GM21367 (cell line): ENCODE data around the gene CXCL16.
"Not testable (repeated sequence)": the region's sequence is repeated elsewhere in the genome, so short reads cannot be mapped to it uniquely, and the experiment has no call there.

ENCODE experiments used
- ATAC-seq: cut with Tn5 transposase; IDR thresholded peaks from one replicate; pipeline ENCODE4 v1.9.1; 2021; ENCODE audit not compliant: unreplicated experiment

CXCL16 gene

GRCh38 chr17:4701116-4701515 is 38.6 kb downstream of the CXCL16 start:
- ATAC-seq = no peak

GRCh38 chr17:4699401-4700056 is 40.2 kb downstream of the CXCL16 start:
- not testable (repeated sequence) for ATAC-seq

GRCh38 chr17:4696437-4696805 is 43.3 kb downstream of the CXCL16 start:
- no peak for ATAC-seq

GRCh38 chr17:4693416-4693815 is 46.3 kb downstream of the CXCL16 start:
- ATAC-seq = no peak

DNA sequence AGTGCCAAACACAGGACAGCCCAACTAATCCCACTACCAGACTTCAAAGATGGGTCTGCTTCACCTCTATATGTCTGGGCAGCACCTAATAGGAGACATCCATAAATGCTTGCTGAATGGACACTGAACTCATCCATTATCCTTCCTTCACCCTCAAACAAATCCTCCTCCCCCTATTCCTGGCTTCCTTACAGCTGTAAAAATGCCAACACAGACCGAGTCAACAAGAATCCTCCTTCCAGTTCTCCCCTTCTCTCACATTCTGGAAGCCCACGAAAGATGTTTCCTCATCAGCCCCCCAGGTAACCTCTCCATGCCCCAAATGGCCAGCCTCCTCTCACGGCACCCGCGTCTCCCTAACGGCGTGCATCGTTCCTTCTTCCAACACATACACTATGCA is 48.0 kb downstream of the CXCL16 start:
- no peak for ATAC-seq

GRCh38 chr17:4690745-4691144 is 49.0 kb downstream of the CXCL16 start:
- no peak for ATAC-seq

DNA sequence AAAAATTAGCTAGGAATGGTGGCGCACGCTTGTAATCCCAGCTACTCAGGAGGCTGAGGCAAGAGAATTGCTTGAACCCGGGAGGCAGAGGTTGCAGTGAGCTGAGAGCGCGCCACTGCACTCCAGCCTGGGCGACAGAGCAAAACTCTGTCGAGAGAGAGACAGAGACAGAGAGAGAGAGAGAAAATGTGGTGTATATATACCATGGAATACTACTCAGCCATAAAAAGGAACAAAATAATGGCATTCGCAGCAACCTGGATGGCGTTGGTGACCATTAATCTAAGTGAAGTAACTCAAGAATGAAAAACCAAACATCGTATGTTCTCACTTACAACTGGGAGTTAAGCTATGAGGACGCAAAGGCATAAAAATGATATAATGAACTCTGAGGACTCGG is 49.9 kb downstream of the CXCL16 start:
- ATAC-seq = not testable (repeated sequence)

DNA sequence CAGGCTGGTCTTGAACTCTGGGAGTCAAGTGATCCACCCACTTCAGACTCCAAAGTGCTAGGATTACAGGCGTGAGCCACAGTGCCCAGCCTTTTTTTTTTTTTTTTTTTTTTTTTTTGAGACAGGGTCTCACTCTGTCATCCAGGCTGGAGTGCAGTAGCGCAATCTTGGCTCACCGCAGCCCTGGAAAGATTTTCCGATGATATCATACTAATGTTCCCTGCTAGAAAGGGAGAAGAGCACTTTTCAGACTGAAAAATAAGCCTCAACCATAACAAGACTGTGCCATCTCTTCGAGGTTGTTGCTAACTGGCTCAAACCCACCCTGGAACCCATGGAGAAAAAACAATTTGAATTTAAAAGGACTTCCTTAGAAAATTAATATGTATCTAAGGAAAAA is 56.0 kb downstream of the CXCL16 start:
- ATAC-seq = not testable (repeated sequence)
